HepG2 (cell line): ENCODE results near the gene PLCB1. TPM values are rescaled to one million over a fixed set of nuclear protein-coding genes. Genes with fewer than 3 reads are reported as not detected.
A peak's percentile ranks its signal among the peaks of the same experiment; 100 is the strongest.

Experiments
- ATAC-seq: fragments of 200-7000 bp; cut with Tn5 transposase; 3 replicates; pipeline ENCODE4 v1.9.1; 2020; ENCODE audit warnings: mild to moderate bottlenecking, moderate library complexity
- BruUV-seq: library from RNA; stranded (reverse); fragments of 400-500 nt; replicated peaks from 2 replicates; lab custom pipeline; 2021; lab: Mats Ljungman, UMichigan
- CTCF ChIA-PET: fragments of 300-600 bp; formaldehyde crosslinking; extraction: SDS; loops from one replicate; lab custom pipeline; 2021; ENCODE audit warnings: low total read pairs, inconsistent platforms, low intra/inter-chr PET ratio; lab: Yijun Ruan, JAX
- POLR2A ChIA-PET: fragments of 350-600 bp; sonication (Branson Sonifier 250); formaldehyde crosslinking; loops from one replicate; lab custom pipeline; 2020; ENCODE audit warnings: antibody characterized with exemption, inconsistent platforms; lab: Yijun Ruan, JAX
- DNase-seq: peaks from one replicate; pipeline ENCODE4 v3.0.0-alpha.2; 2015; ENCODE audit warnings: low spot score
- FAIRE-seq: peaks from 3 replicates; lab custom pipeline; 2011; peaks lifted over from hg19 to GRCh38; lab: Jason Lieb, UNC
- H2AFZ ChIP-seq: one replicate; pipeline ENCODE4 v1.6.1; 2011; ENCODE audit warnings: low read length, inconsistent platforms
- H3K27ac ChIP-seq: fragments of 300-600 bp; 3 replicates; pipeline ENCODE4 v1.8.0; 2011; ENCODE audit warnings: mixed run types, mild to moderate bottlenecking, mixed read lengths, low read length, inconsistent platforms; ENCODE audit not compliant: insufficient read depth; ENCODE audit errors: extremely low read length
- H3K27me3 ChIP-seq, 2 experiments: fragments of 200-600 bp in 1 of 2; 2 replicates in 1 of 2; 3 replicates in 1 of 2; pipeline versions ENCODE4 v1.6.0 to v1.8.0; 2011; ENCODE audit warnings: low read length in 2 of 2, mild to moderate bottlenecking in 2 of 2, moderate library complexity in 2 of 2, inconsistent platforms in 1 of 2; ENCODE audit not compliant: insufficient read depth in 2 of 2, control insufficient read depth in 1 of 2
- H3K36me3 ChIP-seq, 2 experiments: fragments of 200-600 bp in 1 of 2; replicated peaks in 1 of 2; 2 replicates in 1 of 2; 3 replicates in 1 of 2; pipeline versions ENCODE4 v1.5.1 to v1.8.0; 2011; ENCODE audit warnings: low read length in 2 of 2, inconsistent platforms in 1 of 2; ENCODE audit not compliant: insufficient read depth in 2 of 2, control insufficient read depth in 1 of 2
- H3K4me1 ChIP-seq: 2 replicates; pipeline ENCODE4 v1.5.1; 2012; ENCODE audit warnings: low read length, inconsistent platforms; ENCODE audit not compliant: insufficient read depth
- H3K4me2 ChIP-seq: 2 replicates; pipeline ENCODE4 v1.6.0; 2011; ENCODE audit warnings: low read depth, low read length, inconsistent platforms
- H3K4me3 ChIP-seq, 3 experiments: fragments of 200-600 bp in 1 of 3; sonication (generic), shearing (Covaris generic) in 1 of 3; replicated peaks in 1 of 3; 2 replicates each; pipeline ENCODE4 v1.5.1; 2011 to 2016; ENCODE audit warnings: low read length in 3 of 3, inconsistent platforms in 2 of 3, low read depth in 2 of 3, mild to moderate bottlenecking in 2 of 3, control low read depth in 1 of 3, mixed read lengths in 1 of 3; ENCODE audit not compliant: insufficient read depth in 1 of 3
- H3K79me2 ChIP-seq: one replicate; pipeline ENCODE4 v1.6.1; 2011; ENCODE audit warnings: low read length, inconsistent platforms; ENCODE audit not compliant: insufficient read depth
- H3K9ac ChIP-seq: 2 replicates; pipeline ENCODE4 v1.6.0; 2011; ENCODE audit warnings: mild to moderate bottlenecking, low read depth, low read length, inconsistent platforms; ENCODE audit not compliant: insufficient read depth
- H3K9me3 ChIP-seq: 2 replicates; pipeline ENCODE4 v1.5.1; 2012; ENCODE audit warnings: mild to moderate bottlenecking, low read length
- H4K20me1 ChIP-seq: 2 replicates; pipeline ENCODE4 v1.6.0; 2011; ENCODE audit warnings: inconsistent platforms, mild to moderate bottlenecking, low read length, moderate library complexity; ENCODE audit not compliant: insufficient read depth
- TGIF2 ChIP-seq: IDR thresholded peaks from 2 replicates; pipeline ENCODE4 v1.6.1; 2016; ENCODE audit warnings: control low read depth, missing compliant biosample characterization
- WGBS: methylation state at CpG from one replicate; pipeline ENCODE4 v1.1.6; 2017; ENCODE audit warnings: low lambda C conversion rate; 5-methylcytosine and 5-hydroxymethylcytosine counted together
- in situ Hi-C: cut with HindIII; loops from 2 replicates; pipeline ENCODE4 v1.10.0; 2017; ENCODE audit warnings: low pct_unique_long_range_greater_than_20kb; ENCODE audit not compliant: extremely low pct_ligation_motif_present
- intact Hi-C: fragments of 100-400 bp; cut with micrococcal nuclease; formaldehyde crosslinking; loops from one replicate; pipeline ENCODE4 v1.10.0; 2022; ENCODE audit not compliant: unreplicated experiment
- polyA plus RNA-seq, 8 experiments: library from polyadenylated mRNA; depleted of rRNA in 3 of 8; stranded (reverse) in 7 of 8; unstranded in 1 of 8; fragments of >200 nt; fragmentation: Illumina TruSeq in 4 of 8; extraction: Trizol in 4 of 8; gene quantifications; 2 replicates each; pipeline versions ENCODE4 v1.2.1 to v1.2.3, GENCODE V29; 2011 to 2016; ENCODE audit warnings: low read depth in 4 of 8, missing spikeins in 1 of 8, mixed read lengths in 1 of 8; ENCODE audit not compliant: insufficient read depth in 1 of 8
- total RNA-seq, 5 experiments: library from RNA; depleted of rRNA; stranded (reverse); fragments of >200 nt; fragmentation: Illumina TruSeq; extraction: Trizol; gene quantifications; 2 replicates each; pipeline ENCODE4 v1.2.3, GENCODE V29; 2016; ENCODE audit warnings: low read depth in 1 of 5
- TF ChIP-seq, protein P1 (sequence below): sonication (generic); formaldehyde crosslinking; IDR thresholded peaks from one replicate; pipeline ENCODE4 v1.5.1; 2020; ENCODE audit warnings: mild to moderate bottlenecking, missing genetic modification reagents; ENCODE audit errors: not compliant biosample characterization

PLCB1 gene
- total and polyA plus RNA-seq, 2 of the 13 experiments (the other 11 are each of a cell fraction or from before 2014, with no cell fraction given) = 42.4 to 55.9 TPM

DNA sequence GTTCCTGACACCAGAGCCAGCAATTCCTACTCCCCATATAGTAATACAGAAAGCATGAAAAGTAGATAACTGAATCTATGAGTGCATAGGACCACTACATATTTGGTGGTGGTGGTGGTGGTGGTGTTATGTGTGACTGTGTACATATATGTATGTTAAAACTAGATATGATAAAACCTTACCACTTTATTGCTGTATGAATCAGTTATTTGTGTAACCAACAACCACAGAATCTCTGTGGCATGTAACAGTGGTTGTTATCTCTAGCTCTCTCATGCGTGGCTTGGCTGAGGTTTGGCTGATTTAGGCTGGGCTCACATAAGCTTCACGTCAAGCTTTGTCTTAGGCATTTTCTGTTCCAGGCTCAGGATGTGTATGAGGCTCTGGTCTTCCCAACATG is 55.7 kb downstream of the PLCB1 start:
- no peak for DNase-seq
- H3K27me3 ChIP-seq = no peaks in the 10 kb centered on the region
- H3K9ac ChIP-seq = no peak overlapping the region
- 0 out of 2 replicates have a peak, but pooled peaks have one; percentile 28 for TF ChIP-seq TGIF2 (CRISPR knock-in tag)
- TF ChIP-seq, protein P1, sequence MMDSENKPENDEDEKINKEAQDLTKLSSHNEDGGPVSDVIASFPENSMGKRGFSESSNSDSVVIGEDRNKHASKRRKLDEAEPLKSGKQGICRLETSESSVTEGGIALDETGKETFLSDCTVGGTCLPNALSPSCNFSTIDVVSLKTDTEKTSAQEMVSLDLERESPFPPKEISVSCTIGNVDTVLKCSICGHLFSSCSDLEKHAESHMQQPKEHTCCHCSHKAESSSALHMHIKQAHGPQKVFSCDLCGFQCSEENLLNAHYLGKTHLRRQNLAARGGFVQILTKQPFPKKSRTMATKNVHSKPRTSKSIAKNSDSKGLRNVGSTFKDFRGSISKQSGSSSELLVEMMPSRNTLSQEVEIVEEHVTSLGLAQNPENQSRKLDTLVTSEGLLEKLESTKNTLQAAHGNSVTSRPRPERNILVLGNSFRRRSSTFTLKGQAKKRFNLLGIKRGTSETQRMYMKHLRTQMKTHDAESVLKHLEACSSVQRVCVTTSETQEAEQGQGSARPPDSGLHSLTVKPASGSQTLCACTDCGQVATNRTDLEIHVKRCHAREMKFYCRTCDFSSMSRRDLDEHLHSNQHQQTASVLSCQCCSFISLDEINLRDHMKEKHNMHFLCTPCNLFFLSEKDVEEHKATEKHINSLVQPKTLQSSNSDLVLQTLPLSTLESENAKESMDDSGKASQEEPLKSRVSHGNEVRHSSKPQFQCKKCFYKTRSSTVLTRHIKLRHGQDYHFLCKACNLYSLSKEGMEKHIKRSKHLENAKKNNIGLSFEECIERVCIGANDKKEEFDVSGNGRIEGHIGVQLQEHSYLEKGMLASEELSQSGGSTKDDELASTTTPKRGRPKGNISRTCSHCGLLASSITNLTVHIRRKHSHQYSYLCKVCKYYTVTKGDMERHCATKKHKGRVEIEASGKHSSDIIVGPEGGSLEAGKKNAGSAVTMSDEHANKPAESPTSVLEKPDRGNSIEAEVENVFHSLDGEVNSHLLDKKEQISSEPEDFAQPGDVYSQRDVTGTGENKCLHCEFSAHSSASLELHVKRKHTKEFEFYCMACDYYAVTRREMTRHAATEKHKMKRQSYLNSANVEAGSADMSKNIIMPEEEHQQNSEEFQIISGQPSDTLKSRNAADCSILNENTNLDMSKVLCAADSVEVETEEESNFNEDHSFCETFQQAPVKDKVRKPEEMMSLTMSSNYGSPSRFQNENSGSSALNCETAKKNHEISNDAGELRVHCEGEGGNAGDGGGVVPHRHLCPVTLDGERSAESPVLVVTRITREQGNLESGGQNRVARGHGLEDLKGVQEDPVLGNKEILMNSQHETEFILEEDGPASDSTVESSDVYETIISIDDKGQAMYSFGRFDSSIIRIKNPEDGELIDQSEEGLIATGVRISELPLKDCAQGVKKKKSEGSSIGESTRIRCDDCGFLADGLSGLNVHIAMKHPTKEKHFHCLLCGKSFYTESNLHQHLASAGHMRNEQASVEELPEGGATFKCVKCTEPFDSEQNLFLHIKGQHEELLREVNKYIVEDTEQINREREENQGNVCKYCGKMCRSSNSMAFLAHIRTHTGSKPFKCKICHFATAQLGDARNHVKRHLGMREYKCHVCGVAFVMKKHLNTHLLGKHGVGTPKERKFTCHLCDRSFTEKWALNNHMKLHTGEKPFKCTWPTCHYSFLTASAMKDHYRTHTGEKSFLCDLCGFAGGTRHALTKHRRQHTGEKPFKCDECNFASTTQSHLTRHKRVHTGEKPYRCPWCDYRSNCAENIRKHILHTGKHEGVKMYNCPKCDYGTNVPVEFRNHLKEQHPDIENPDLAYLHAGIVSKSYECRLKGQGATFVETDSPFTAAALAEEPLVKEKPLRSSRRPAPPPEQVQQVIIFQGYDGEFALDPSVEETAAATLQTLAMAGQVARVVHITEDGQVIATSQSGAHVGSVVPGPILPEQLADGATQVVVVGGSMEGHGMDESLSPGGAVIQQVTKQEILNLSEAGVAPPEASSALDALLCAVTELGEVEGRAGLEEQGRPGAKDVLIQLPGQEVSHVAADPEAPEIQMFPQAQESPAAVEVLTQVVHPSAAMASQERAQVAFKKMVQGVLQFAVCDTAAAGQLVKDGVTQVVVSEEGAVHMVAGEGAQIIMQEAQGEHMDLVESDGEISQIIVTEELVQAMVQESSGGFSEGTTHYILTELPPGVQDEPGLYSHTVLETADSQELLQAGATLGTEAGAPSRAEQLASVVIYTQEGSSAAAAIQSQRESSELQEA (CRISPR knock-in tag) = no peak
- TF ChIP-seq, all 625 proteins: peak for 1
- Histone ChIP-seq H3K79me2 (peaks cover 60% of the 10 kb centered on the region), H3K27ac (no peak overlapping the region), H3K4me2 (no peak overlapping the region), H4K20me1 (no peaks in the 10 kb centered on the region), H3K36me3 (peaks cover 0 to 11% of the 10 kb centered on the region in 2 experiments; a peak in 2 of 5 replicates), H3K9me3 (no peaks in the 10 kb centered on the region), H3K4me3 (no peak overlapping the region), H3K4me1 (peaks cover 63% of the 10 kb centered on the region), H2AFZ (no peak overlapping the region)
- FAIRE-seq (no peak), ATAC-seq (no peak)
- 87% methylated on average over 2 of the region's 2 CpGs for WGBS
- no TSS peak for BruUV-seq
- in situ Hi-C loops (no loop called here), intact Hi-C loops (no loop called here)
- ChIA-PET CTCF (no interaction called here), POLR2A (no interaction called here)
